ENCODE data around the gene ABCA7.
A peak's percentile ranks its signal among the peaks of the same experiment; 100 is the strongest.

The ABCA7 gene

DNA sequence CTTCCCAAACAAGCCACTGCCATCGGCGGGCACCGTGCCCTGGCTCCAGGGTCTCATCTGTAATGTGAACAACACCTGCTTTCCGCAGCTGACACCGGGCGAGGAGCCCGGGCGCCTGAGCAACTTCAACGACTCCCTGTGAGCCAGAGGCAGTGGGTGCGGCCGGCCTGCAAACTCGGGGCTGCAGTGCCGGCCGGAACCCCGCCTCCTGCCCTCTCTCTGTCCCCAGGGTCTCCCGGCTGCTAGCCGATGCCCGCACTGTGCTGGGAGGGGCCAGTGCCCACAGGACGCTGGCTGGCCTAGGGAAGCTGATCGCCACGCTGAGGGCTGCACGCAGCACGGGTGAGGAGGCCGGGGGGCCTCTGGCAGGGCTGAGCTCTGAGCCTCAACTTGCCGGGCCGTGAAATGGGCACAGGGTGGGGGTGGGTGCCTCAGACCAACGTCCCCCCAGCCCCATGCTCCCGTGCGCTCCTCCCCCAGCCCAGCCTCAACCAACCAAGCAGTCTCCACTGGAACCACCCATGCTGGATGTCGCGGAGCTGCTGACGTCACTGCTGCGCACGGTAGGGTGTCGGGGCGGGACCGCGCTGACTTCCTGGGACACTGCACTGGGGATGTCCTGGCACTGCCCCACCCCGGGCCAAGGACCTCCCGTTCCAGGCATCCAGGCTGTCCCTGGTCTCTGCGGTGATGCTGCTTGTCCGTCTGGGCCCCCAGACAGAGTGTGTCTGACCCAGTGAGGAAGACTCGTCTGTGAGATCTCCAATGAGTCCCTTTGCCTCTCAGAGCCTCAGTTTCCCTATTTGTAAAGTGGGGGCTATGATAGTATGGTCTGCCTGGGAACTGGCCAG is 2.2 kb downstream of the ABCA7 start:
- DNase-seq = peak; percentile 54

DNA sequence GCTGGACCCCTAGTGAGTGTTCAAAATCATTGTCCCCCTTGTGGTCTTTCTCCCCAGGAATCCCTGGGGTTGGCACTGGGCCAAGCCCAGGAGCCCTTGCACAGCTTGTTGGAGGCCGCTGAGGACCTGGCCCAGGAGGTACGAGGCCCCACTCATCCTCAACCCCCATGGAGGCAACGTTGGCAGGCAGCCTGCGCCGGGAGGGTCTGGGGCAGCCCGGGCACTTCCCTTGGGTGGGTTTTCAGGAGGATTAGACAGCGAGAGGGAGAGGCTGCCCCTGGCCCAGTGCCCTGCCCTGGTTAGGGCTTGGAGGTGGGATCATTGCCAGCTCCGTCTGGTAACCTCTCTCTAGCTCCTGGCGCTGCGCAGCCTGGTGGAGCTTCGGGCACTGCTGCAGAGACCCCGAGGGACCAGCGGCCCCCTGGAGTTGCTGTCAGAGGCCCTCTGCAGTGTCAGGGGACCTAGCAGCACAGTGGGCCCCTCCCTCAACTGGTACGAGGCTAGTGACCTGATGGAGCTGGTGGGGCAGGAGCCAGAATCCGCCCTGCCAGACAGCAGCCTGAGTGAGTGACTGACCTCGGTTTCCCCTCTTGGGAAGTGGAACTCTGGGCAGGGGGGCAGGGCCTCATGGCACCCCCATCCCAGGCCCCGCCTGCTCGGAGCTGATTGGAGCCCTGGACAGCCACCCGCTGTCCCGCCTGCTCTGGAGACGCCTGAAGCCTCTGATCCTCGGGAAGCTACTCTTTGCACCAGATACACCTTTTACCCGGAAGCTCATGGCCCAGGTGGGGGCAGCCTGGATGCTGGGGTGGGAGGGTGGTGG is 3.0 kb downstream of the ABCA7 start:
- DNase-seq = no peak

DNA sequence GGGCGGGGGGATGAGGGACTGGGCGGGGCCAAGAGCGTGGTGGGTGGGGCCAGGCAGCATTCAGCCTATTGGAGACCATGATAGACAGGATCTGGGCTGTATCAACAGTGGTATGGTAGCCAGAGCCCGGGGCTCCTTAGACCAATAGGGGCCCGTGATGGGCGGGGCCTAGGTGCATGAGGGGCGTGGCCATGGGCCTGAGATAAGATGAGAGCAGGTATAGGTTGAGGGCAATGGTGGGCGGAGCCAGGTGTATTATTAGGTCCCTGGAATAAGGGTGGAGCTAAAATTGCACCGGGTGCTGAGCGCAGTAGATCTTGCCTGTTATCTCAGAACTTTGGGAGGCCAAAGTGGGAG is 5.3 kb downstream of the ABCA7 start:
- DNase-seq = no peak

DNA sequence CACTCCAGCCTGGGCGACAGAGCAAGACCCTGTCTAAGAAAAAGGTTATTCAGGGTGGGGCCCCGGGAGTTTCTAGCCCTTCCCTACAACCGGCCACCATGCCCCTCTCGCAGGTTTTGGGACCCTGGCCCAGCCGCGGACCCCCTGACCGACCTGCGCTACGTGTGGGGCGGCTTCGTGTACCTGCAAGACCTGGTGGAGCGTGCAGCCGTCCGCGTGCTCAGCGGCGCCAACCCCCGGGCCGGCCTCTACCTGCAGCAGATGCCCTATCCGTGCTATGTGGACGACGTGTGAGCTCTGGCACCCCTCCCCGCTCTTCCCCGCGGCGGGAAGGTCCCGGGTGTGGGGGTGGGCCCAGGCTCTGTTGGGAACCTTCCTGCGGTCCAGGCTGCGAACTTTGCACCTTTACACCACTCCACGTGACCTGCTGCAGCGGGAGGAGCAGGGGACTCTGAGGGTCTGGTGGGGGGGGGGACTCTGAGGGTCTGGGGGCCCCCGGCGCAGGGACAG is 6.3 kb downstream of the ABCA7 start:
- DNase-seq = no peak

DNA sequence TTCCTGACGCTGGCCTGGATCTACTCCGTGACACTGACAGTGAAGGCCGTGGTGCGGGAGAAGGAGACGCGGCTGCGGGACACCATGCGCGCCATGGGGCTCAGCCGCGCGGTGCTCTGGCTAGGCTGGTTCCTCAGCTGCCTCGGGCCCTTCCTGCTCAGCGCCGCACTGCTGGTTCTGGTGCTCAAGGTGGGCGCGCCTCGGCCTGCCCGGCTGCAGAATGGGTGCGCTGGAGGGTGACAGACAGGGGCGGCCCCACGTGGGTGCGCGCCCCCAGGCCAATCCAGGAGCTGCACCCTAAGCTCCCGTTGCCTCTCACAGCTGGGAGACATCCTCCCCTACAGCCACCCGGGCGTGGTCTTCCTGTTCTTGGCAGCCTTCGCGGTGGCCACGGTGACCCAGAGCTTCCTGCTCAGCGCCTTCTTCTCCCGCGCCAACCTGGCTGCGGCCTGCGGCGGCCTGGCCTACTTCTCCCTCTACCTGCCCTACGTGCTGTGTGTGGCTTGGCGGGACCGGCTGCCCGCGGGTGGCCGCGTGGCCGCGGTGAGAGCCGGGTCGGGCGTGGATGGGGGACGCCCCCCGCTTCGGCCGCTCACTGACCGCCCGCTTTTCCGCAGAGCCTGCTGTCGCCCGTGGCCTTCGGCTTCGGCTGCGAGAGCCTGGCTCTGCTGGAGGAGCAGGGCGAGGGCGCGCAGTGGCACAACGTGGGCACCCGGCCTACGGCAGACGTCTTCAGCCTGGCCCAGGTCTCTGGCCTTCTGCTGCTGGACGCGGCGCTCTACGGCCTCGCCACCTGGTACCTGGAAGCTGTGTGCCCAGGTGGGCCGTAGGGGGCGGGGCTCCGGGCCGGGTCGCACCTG is 7.2 kb downstream of the ABCA7 start:
- no peak for DNase-seq

DNA sequence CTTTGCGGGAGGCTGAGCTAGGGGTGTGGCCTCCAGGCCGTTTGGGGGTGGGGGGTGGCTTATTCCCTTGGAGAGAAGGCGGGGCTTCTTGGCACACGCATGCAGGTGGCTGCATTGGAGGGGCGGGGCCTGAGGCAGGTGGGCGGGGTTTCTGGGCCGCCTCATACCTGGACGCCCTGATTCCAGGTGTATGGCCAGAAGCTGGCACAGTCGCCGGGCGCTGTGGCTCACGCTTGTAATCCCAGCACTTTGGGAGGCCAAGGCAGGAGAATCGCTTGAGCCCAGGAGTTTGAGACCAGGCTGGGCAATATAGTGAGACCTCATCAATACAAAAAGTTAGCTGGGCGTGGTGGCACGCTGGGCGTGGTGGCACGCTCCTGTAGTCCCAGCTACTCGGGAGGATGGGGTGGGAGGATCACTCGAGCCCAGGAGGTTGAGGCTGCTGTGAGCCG is 7.8 kb downstream of the ABCA7 start:
- DNase-seq = no peak

DNA sequence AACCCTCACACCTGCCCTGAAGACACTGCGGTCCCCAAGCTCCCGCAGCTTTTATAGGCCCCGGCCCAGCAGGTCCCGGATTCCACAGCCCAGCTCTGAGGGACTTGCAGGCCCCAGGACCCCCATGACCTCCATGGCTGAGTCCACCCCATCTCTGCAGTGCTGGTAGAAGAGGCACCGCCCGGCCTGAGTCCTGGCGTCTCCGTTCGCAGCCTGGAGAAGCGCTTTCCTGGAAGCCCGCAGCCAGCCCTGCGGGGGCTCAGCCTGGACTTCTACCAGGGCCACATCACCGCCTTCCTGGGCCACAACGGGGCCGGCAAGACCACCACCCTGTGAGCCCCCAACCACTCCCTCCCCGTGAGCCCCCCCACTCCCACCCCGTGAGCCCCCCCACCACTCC is 9.2 kb downstream of the ABCA7 start:
- no peak for DNase-seq

DNA sequence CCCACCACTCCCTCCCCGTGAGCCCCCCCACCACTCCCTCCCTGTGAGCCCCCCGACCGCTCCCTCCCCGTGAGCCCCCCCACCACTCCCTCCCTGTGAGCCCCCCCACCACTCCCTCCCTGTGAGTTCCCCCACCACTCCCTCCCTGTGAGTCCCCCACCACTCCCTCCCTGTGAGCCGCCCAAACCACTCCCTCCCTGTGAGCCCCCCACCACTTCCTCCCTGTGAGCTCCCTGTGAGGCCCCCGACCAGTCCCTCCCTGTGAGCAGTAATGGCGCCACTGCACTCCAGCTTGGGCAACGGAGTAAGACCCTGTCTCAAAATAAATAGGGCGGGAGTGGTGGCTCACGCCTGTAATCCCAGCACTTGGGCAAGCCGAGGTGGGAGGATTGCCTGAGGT is 9.9 kb downstream of the ABCA7 start:
- no peak for DNase-seq

DNA sequence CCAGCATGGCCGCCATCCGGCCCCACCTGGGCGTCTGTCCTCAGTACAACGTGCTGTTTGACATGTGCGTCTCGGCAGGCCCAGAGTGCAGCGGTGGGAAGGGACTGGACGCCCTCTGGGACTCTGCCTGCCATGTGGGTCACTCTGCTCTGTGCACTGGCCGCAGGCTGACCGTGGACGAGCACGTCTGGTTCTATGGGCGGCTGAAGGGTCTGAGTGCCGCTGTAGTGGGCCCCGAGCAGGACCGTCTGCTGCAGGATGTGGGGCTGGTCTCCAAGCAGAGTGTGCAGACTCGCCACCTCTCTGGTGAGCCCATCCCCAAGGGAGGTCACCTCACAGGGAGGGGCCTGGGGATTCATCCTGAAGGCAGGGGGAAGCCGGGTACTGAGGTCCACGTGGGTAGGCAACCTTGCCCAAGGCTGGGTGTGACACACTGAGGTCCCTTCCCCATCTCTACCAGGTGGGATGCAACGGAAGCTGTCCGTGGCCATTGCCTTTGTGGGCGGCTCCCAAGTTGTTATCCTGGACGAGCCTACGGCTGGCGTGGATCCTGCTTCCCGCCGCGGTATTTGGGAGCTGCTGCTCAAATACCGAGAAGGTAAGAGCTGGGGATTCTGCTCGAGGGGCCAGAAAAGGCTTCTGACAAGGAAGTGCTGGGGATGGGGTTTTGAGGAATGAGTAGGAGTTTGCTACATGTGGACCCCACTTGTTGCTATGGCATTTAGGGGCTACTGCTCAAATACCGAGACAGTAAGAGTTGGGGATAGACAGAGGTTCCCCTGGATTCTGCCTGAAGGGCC is 11.3 kb downstream of the ABCA7 start:
- no peak for DNase-seq

DNA sequence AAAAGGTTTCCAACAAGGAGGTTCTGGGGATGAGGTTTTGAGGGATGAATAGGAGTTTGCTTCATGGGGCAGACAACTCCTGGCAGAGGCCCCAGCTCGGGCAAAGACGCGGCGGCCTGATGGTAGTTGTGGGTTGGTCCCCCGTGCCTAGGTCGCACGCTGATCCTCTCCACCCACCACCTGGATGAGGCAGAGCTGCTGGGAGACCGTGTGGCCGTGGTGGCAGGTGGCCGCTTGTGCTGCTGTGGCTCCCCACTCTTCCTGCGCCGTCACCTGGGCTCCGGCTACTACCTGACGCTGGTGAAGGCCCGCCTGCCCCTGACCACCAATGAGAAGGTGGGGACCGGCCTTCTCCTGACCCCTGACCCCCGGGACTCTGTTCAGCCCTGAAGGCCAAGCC is 11.9 kb downstream of the ABCA7 start:
- no peak for DNase-seq

DNA sequence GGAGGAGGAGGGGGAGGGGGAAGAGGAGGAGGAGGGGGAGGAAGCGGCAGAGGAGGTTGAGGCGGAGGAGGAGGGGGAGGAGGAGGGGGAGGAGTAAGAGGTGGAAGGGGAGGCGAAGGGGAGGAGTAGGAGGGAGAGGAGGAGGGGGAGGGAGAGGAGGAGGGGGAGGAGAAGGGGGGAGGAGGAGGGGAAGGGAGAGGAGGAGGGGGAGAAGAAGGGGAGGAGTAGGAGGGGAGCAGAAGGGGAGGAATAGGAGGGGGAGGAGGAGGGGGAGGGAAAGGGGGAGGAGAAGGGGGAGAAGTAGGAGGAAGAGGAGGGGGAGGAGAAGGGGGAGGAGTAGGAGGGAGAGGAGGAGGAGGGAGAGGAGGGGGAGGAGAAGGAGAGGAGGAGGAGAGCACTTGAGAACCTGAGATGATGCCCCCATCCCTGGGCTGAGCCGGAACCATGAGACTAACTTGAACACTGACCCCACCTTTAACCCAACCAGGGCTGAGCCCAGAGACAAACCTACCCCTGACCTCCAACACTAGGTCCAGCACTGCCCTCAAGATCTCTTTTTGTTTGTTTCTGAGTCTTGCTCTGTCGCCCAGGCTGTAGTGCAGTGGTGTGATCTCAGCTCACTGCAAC is 12.6 kb downstream of the ABCA7 start:
- DNase-seq = no peak

DNA sequence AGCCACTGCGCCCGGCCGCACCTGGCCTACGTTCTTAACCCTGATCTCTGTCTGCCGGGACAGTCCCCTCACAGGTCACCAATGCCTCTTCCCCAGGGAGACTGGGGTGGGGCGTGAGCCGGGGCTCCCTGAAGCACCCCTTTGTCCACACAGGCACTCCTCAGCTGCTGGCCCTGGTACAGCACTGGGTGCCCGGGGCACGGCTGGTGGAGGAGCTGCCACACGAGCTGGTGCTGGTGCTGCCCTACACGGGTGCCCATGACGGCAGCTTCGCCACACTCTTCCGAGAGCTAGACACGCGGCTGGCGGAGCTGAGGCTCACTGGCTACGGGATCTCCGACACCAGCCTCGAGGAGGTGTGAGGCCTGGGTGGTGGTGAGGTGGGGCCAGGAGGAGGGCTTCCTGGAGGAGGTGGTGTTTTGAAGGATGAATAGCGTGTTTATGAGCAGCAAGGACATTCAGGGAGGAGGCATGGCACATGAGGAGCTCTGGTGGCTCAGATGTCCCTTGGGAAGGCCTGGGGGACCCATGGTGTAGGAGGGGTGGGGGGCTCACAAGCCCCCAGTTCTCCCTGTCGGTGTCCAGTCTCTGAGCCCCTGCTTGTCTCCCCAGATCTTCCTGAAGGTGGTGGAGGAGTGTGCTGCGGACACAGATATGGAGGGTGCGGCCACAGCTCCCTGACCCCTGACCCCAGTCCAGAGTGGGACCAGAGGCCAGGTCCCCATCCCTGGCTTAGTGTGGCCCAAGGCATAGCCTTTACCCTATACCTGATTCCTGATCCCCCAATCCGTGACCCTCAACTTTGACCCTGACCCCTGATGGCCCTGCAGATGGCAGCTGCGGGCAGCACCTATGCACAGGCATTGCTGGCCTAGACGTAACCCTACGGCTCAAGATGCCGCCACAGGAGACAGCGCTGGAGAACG is 13.5 kb downstream of the ABCA7 start:
- DNase-seq = no peak

DNA sequence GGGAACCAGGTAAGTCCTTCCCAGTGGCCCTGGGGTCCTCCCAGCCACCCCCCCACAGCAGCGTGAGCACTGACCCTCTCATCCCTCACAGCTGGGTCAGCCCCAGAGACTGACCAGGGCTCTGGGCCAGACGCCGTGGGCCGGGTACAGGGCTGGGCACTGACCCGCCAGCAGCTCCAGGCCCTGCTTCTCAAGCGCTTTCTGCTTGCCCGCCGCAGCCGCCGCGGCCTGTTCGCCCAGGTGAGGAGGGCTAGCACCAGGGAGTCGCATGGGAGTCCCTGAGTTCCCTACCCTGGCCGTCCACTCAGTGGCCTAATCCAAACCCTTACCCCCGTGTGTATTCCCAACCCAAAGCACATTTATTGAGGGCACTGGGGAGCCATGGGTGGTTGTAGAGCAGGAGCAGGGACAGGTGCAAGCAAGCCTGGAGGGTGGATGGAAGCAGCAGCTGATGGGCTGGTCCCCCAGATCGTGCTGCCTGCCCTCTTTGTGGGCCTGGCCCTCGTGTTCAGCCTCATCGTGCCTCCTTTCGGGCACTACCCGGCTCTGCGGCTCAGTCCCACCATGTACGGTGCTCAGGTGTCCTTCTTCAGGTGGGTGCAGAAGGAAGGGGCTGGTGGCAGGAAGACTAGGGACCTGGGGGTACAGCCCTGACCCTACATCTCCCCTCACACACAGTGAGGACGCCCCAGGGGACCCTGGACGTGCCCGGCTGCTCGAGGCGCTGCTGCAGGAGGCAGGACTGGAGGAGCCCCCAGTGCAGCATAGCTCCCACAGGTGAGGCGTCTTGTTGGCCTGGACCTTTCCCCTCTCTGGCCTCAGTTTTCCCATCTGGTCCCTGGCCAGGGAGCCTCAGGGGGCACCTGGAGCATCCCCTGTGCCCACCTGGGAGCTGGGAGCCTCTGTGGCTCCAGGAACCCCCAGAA is 14.5 kb downstream of the ABCA7 start:
- DNase-seq = no peak

DNA sequence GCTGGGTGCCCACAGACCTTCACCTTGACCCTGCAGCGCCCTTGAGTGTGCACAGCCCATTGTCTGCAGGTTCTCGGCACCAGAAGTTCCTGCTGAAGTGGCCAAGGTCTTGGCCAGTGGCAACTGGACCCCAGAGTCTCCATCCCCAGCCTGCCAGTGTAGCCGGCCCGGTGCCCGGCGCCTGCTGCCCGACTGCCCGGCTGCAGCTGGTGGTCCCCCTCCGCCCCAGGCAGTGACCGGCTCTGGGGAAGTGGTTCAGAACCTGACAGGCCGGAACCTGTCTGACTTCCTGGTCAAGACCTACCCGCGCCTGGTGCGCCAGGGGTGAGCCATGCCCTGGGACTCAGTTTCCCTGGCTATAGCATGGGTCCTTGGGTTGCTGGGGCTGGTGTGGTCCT is 15.1 kb downstream of the ABCA7 start:
- DNase-seq = no peak

DNA sequence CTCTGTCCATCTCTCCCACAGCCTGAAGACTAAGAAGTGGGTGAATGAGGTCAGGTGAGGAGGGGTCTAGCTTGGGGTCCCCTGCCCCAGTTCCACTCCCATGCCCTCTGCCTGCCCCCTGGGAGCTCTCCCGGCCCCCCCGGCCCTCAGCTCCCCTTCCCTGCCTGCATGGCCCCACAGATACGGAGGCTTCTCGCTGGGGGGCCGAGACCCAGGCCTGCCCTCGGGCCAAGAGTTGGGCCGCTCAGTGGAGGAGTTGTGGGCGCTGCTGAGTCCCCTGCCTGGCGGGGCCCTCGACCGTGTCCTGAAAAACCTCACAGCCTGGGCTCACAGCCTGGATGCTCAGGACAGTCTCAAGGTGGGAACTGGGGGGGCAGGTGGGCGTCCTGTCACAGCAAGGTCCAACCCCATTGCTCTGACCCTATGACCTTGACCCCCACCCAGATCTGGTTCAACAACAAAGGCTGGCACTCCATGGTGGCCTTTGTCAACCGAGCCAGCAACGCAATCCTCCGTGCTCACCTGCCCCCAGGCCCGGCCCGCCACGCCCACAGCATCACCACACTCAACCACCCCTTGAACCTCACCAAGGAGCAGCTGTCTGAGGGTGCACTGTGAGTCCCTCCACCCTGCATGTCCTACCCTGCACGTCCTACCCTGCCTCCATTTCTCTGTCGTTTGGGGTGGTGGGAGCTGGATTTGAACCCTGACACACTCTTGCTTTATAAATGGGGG is 16.1 kb downstream of the ABCA7 start:
- DNase-seq = no peak

DNA sequence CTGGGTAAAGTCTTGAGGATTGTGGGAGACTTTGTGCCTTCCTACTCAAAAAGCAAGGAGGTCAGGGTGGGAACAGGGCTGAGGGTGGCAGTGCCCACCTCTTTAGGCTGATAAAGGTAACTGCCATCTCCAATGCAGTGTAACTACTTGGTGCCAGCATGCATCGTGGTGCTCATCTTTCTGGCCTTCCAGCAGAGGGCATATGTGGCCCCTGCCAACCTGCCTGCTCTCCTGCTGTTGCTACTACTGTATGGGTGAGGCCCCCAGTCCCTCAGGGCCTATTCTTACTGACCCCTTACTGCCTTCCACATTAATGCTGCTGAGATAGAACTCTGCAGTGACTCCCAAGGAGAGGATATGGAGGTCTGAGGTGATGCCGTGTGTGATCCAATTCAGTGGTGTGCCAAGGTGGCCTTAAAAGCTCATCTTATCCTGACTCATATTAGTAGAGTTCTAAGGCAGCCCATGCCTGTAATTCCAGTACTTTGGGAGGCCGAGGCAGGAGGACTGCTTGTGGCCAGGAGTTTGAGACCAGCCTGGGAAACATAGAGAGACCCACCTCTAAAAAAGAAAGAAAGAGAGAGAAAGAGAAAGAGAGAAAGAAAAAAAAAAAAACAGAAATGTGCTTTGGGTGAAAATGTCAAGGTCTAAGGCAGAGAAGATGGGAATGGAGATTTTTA is 17.4 kb downstream of the ABCA7 start:
- DNase-seq = no peak

DNA sequence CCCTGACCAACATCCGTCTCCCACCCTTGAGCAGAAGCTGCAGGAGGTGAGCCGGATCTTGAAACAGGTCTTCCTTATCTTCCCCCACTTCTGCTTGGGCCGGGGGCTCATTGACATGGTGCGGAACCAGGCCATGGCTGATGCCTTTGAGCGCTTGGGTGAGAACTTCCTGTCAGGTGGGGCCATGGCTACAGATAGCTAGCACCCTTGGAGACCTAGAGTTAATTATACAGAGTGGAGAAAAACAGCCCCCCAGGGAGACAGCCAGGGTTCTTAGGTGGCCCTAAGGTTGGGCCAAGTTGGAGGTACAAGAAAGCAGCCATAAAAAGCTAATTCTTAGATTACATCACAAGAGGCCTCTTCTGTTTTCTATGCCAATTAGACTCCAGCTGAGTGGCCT is 18.2 kb downstream of the ABCA7 start:
- DNase-seq = no peak

DNA sequence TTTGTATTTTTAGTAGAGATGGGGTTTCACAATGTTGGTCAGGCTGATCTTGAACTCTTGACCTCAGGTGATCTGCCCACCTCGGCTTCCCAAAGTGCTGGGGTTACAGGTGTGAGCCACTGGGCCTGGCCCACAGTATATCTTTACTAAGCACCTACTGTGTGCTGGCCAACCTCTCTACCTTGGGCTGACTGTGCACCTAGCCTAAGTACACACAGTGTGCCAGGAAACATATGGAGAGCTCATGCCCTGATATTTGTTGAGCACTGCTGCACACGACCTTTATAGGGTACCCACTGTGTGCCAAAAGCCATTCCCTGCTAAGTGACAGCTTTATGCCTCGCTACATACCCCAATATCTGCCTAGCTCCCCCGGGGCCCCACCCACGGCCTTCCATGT is 20.8 kb downstream of the ABCA7 start:
- no peak for DNase-seq
